Ovary (tissue), 9 donors: Measurements from ENCODE around the gene LGSN. TPM values are rescaled to one million over a fixed set of nuclear protein-coding genes. Genes with fewer than 3 reads are reported as not detected.

Experiments used
- DNase-seq, 5 donors: peaks; one replicate each; pipeline ENCODE4 v3.0.0-alpha.2; 2019 to 2020
- H3K27ac ChIP-seq, 2 donors: fragments of 200-600 bp; one replicate each; pipeline versions ENCODE4 v1.5.1 to v1.8.0; 2019 to 2022
- H3K27me3 ChIP-seq: fragments of 200-600 bp; one replicate; pipeline ENCODE4 v1.8.0; 2022
- H3K36me3 ChIP-seq: fragments of 200-600 bp; sonication (generic); one replicate; pipeline ENCODE4 v1.5.1; 2019
- H3K4me1 ChIP-seq: one replicate; pipeline ENCODE4 v1.8.1; 2013; ENCODE audit warnings: mild to moderate bottlenecking, moderate library complexity; ENCODE audit not compliant: insufficient read depth
- H3K4me3 ChIP-seq: fragments of 200-600 bp; sonication (generic); one replicate; pipeline ENCODE4 v1.5.1; 2017
- H3K9me3 ChIP-seq, 2 donors: fragments of 200-600 bp in 1 of 2; sonication (generic) in 1 of 2; one replicate each; pipeline versions ENCODE4 v1.5.1 to v1.8.1; 2013 to 2019; ENCODE audit warnings: mild to moderate bottlenecking in 1 of 2, moderate library complexity in 1 of 2
- CTCF ChIP-seq, 3 donors: fragments of 450-650 bp in 2 of 3; fragments of 200-600 bp in 1 of 3; IDR thresholded peaks; one replicate each; pipeline versions ENCODE4 v1.5.1 to v1.8.0; 2016 to 2022; ENCODE audit warnings: antibody characterized with exemption in 3 of 3, mild to moderate bottlenecking in 1 of 3
- EP300 ChIP-seq: sonication (generic); formaldehyde crosslinking; IDR thresholded peaks from one replicate; pipeline ENCODE4 v1.6.1; 2017; ENCODE audit warnings: antibody characterized with exemption
- POLR2A ChIP-seq: fragments of 450-650 bp; IDR thresholded peaks from one replicate; pipeline ENCODE4 v1.6.1; 2017; ENCODE audit warnings: antibody characterized with exemption, mild to moderate bottlenecking, moderate library complexity
- WGBS, 3 donors: extraction: QIAGEN DNeasy Blood & Tissue Kit in 1 of 3; methylation state at CpG; one replicate each; pipeline versions ENCODE4 v1.1.5 to v1.1.7; 2013 to 2017; 5-methylcytosine and 5-hydroxymethylcytosine counted together
- intact Hi-C, 4 donors: fragments of 100-400 bp; cut with DNase I; formaldehyde crosslinking; loops; one replicate each; pipeline versions ENCODE4 v1.11.0 to v1.15.1; 2022 to 2023
- polyA plus RNA-seq, 2 donors: library from polyadenylated mRNA; stranded (reverse); fragments of 200-250 nt in 1 of 2; fragments of 350-450 nt in 1 of 2; fragmentation: Illumina TruSeq in 1 of 2; extraction: RNeasy Lipid Tissue Mini Kit (QIAGEN cat#74804) in 1 of 2; gene quantifications; one replicate each; pipeline ENCODE4 v1.2.3, GENCODE V29; 2013 to 2014
- total RNA-seq, 7 donors: library from RNA; depleted of rRNA in 2 of 7; stranded (reverse); fragments of >200 nt in 2 of 7; fragmentation: NEBNext Ultra II Directional in 3 of 7; extraction: Animal tissue kit (Norgen Biotek cat#: 25700) in 3 of 7; gene quantifications; one replicate each; pipeline versions ENCODE4 v1.1.0 to v1.2.4, GENCODE V29; 2016 to 2023
- donor health status: DM: no; HTN: no; CAD: no; lungs with moderate emphysema.
- donor health status: DM: no; HTN: no; CAD: no.
- donor health status: Bipolar disorder and iron deficiency.
- donor health status: DM: yes; HTN: yes; CAD: no.
- donor health status: DM: no; HTN: no; CAD: no.
- donor health status: DM: yes; HTN: yes; CAD: no.

Gene LGSN
- total and polyA plus RNA-seq, 9 donors, result 0.08 TPM; not detected in 8

- DNase-seq, result no peak
- TF ChIP-seq EP300, result no peak
- TF ChIP-seq POLR2A, result no peak
- TF ChIP-seq CTCF (IDR thresholded peaks at IDR 0.05), result no peak
- no peaks in the 10 kb centered on the region for H3K36me3 ChIP-seq
- no peak overlapping the region for H3K4me3 ChIP-seq
- no peaks in the 10 kb centered on the region for H3K4me1 ChIP-seq
- WGBS, 3 donors, result 75 to 88% (median 80%) methylated on average over 6 of the region's 6 CpGs
- H3K27ac ChIP-seq, result no peak overlapping the region
- H3K27me3 ChIP-seq, result no peaks in the 10 kb centered on the region
- intact Hi-C loops, result no loop called here
- H3K9me3 ChIP-seq, result no peaks in the 10 kb centered on the region
Measured at GRCh38 chr6:63290492-63291058, 29.2 kb downstream of the LGSN start.

- DNase-seq, result no peak
- no peak overlapping the region for H3K4me3 ChIP-seq
- no peak for TF ChIP-seq CTCF (IDR thresholded peaks at IDR 0.05)
- no peak for TF ChIP-seq EP300
- no peak for TF ChIP-seq POLR2A
- 90 to 94% (median 93%) methylated on average over 4 of the region's 4 CpGs for WGBS, 3 donors
- H3K9me3 ChIP-seq, result no peaks in the 10 kb centered on the region
- intact Hi-C loops, result no loop called here
- H3K27ac ChIP-seq, result no peak overlapping the region
- H3K36me3 ChIP-seq, result no peaks in the 10 kb centered on the region
- H3K4me1 ChIP-seq, result no peaks in the 10 kb centered on the region
- H3K27me3 ChIP-seq, result no peaks in the 10 kb centered on the region
Measured at GRCh38 chr6:63289269-63289872, 30.4 kb downstream of the LGSN start.

- no peak overlapping the region for H3K4me3 ChIP-seq
- no peak overlapping the region for H3K27ac ChIP-seq
- no peaks in the 10 kb centered on the region for H3K27me3 ChIP-seq
- TF ChIP-seq EP300 (no peak), CTCF (IDR thresholded peaks at IDR 0.05) (no peak), POLR2A (no peak)
- no peak for DNase-seq
- no peaks in the 10 kb centered on the region for H3K36me3 ChIP-seq
- 81 to 83% (median 82%) methylated on average over 3 of the region's 3 CpGs for whole genome bisulfite sequencing, 3 donors
- no peaks in the 10 kb centered on the region for H3K9me3 ChIP-seq
- no peaks in the 10 kb centered on the region for H3K4me1 ChIP-seq
- intact Hi-C loops, result no loop called here
Measured at GRCh38 chr6:63280639-63281180, 39.1 kb downstream of the LGSN start.

- H3K27me3 ChIP-seq, result no peaks in the 10 kb centered on the region
- no peak for TF ChIP-seq EP300
- no peak for TF ChIP-seq CTCF (IDR thresholded peaks at IDR 0.05)
- TF ChIP-seq POLR2A, result no peak
- intact Hi-C loops, result no loop called here
Measured at GRCh38 chr6:63278916-63279315, 40.9 kb downstream of the LGSN start.

More at GRCh38 chr6:63278916-63279315, 40.9 kb downstream of the LGSN start:
- H3K27ac ChIP-seq, result no peak overlapping the region
- H3K9me3 ChIP-seq, result no peaks in the 10 kb centered on the region
- H3K4me1 ChIP-seq, result no peaks in the 10 kb centered on the region
- no peaks in the 10 kb centered on the region for H3K36me3 ChIP-seq
- H3K4me3 ChIP-seq, result no peak overlapping the region
- no peak for DNase-seq
